Measurements from ENCODE around the gene SGPP2.

The SGPP2 gene

GRCh38 chr2:222522082-222522481 lies 97.7 kb downstream of the SGPP2 start:
- no peak for DNase-seq (ENCODE audit: low read depth in 2 of 2, low spot score in 1 of 2)

- DNase-seq (ENCODE audit: low read depth in 2 of 2, low spot score in 1 of 2) = no peak
Measured at GRCh38 chr2:222523783-222524544, 99.6 kb downstream of the SGPP2 start.

GRCh38 chr2:222525811-222526210 lies 101.5 kb downstream of the SGPP2 start:
- DNase-seq (ENCODE audit: low read depth in 2 of 2, low spot score in 1 of 2) = no peak

- DNase-seq (ENCODE audit: low read depth in 2 of 2, low spot score in 1 of 2) = no peak
Measured at GRCh38 chr2:222526480-222527277, 102.3 kb downstream of the SGPP2 start.

GRCh38 chr2:222532315-222532714 lies 108.0 kb downstream of the SGPP2 start:
- no peak for DNase-seq (ENCODE audit: low read depth in 2 of 2, low spot score in 1 of 2)

GRCh38 chr2:222535477-222535876 lies 111.1 kb downstream of the SGPP2 start:
- no peak for DNase-seq (ENCODE audit: low read depth in 2 of 2, low spot score in 1 of 2)

GRCh38 chr2:222538535-222538934 lies 114.2 kb downstream of the SGPP2 start:
- no peak for DNase-seq (ENCODE audit: low read depth in 2 of 2, low spot score in 1 of 2)

GRCh38 chr2:222544661-222545060 lies 120.3 kb downstream of the SGPP2 start:
- no peak for DNase-seq (ENCODE audit: low read depth in 2 of 2, low spot score in 1 of 2)

GRCh38 chr2:222545823-222546795 lies 121.8 kb downstream of the SGPP2 start:
- DNase-seq (ENCODE audit: low read depth in 2 of 2, low spot score in 1 of 2) = no peak

GRCh38 chr2:222547083-222547482 lies 122.7 kb downstream of the SGPP2 start:
- no peak for DNase-seq (ENCODE audit: low read depth in 2 of 2, low spot score in 1 of 2)

GRCh38 chr2:222548992-222549391 lies 124.6 kb downstream of the SGPP2 start:
- DNase-seq (ENCODE audit: low read depth in 2 of 2, low spot score in 1 of 2) = no peak

- no peak for DNase-seq (ENCODE audit: low read depth in 2 of 2, low spot score in 1 of 2)
Measured at GRCh38 chr2:222554517-222554916, 130.2 kb downstream of the SGPP2 start.

- no peak for DNase-seq (ENCODE audit: low read depth in 2 of 2, low spot score in 1 of 2)
Measured at GRCh38 chr2:222561151-222561550, 136.8 kb downstream of the SGPP2 start.

- no peak for DNase-seq (ENCODE audit: low read depth in 2 of 2, low spot score in 1 of 2)
Measured at GRCh38 chr2:222561817-222562645, 137.7 kb downstream of the SGPP2 start.

- no peak for DNase-seq (ENCODE audit: low read depth in 2 of 2, low spot score in 1 of 2)
Measured at GRCh38 chr2:222563106-222563718, 138.9 kb downstream of the SGPP2 start.

- no peak for DNase-seq (ENCODE audit: low read depth in 2 of 2, low spot score in 1 of 2)
Measured at GRCh38 chr2:222563936-222564335, 139.6 kb downstream of the SGPP2 start.

GRCh38 chr2:222566229-222566628 lies 141.9 kb downstream of the SGPP2 start:
- no peak for DNase-seq (ENCODE audit: low read depth in 2 of 2, low spot score in 1 of 2)

- DNase-seq (ENCODE audit: low read depth in 2 of 2, low spot score in 1 of 2) = no peak
Measured at GRCh38 chr2:222568865-222569264, 144.5 kb downstream of the SGPP2 start.

GRCh38 chr2:222569826-222570225 lies 145.5 kb downstream of the SGPP2 start:
- no peak for DNase-seq (ENCODE audit: low read depth in 2 of 2, low spot score in 1 of 2)

- no peak for DNase-seq (ENCODE audit: low read depth in 2 of 2, low spot score in 1 of 2)
Measured at GRCh38 chr2:222572264-222572721, 147.9 kb downstream of the SGPP2 start.

All from stimulated activated CD8-positive, alpha-beta memory T cell treated with anti-CD3 and anti-CD28 coated beads, Interleukin-4, amount 100 ng/mL, for 1 hour (primary cell).